B cell (primary cell): Measurements from ENCODE around the gene EDC4. TPM values are rescaled to one million over a fixed set of nuclear protein-coding genes. Genes with fewer than 3 reads are reported as not detected.

Experiments
- ATAC-seq: fragments of 200-7000 bp; cut with Tn5 transposase; one replicate; pipeline ENCODE4 v1.10.0; 2021; ENCODE audit warnings: low read depth, mild to moderate bottlenecking, moderate number of reproducible peaks, moderate library complexity
- CTCF ChIA-PET: fragments of 350-600 bp; sonication (Branson Sonifier 250); formaldehyde crosslinking; loops from one replicate; lab custom pipeline; 2021; ENCODE audit warnings: antibody characterized with exemption, inconsistent platforms; lab: Charles Lee
- POLR2A ChIA-PET: fragments of 350-600 bp; sonication (Branson Sonifier 250); formaldehyde crosslinking; loops from one replicate; lab custom pipeline; 2021; ENCODE audit warnings: antibody characterized with exemption; lab: Charles Lee
- DNase-seq: peaks from one replicate; pipeline ENCODE4 v3.0.0; 2013
- H2AFZ ChIP-seq: 2 replicates; pipeline ENCODE4 v1.6.1; 2012; ENCODE audit warnings: mild to moderate bottlenecking, low read depth, low read length; ENCODE audit not compliant: insufficient read depth, poor library complexity, severe bottlenecking
- H3K27ac ChIP-seq, 2 donors: 1 replicate in 1 of 2; 2 replicates in 1 of 2; pipeline ENCODE4 v1.5.1; 2012 to 2013; ENCODE audit warnings: low read length in 2 of 2, mild to moderate bottlenecking in 2 of 2, moderate library complexity in 1 of 2
- H3K27me3 ChIP-seq, 4 experiments: fragments of 200-600 bp in 1 of 4; sonication (generic) in 1 of 4; replicated peaks in 1 of 4; 1 replicate in 2 of 4; 2 replicates in 2 of 4; pipeline versions ENCODE4 v1.6.1 to v1.7.0; 2013 to 2016; ENCODE audit warnings: low read length in 3 of 4, mild to moderate bottlenecking in 2 of 4, mixed read lengths in 1 of 4, moderate library complexity in 1 of 4; ENCODE audit not compliant: insufficient read depth in 4 of 4, control insufficient read depth in 3 of 4; ENCODE audit errors: control extremely low read depth in 1 of 4
- H3K36me3 ChIP-seq, 2 experiments: replicated peaks in 1 of 2; 1 replicate in 1 of 2; 2 replicates in 1 of 2; pipeline versions ENCODE4 v1.6.1 to v1.7.1; 2013; ENCODE audit warnings: low read length in 1 of 2; ENCODE audit not compliant: insufficient read depth in 2 of 2, control insufficient read depth in 1 of 2; ENCODE audit errors: control extremely low read depth in 1 of 2, extremely low read depth in 1 of 2
- H3K4me1 ChIP-seq, 2 donors: fragments of 200-600 bp in 1 of 2; sonication (generic) in 1 of 2; 1 replicate in 1 of 2; 2 replicates in 1 of 2; pipeline versions ENCODE4 v1.5.1 to v1.6.1; 2013 to 2017; ENCODE audit warnings: low read length in 2 of 2; ENCODE audit not compliant: control insufficient read depth in 2 of 2, insufficient read depth in 2 of 2
- H3K4me2 ChIP-seq: replicated peaks from 2 replicates; pipeline ENCODE3; 2012; ENCODE audit warnings: mild to moderate bottlenecking, low read depth, low read length; ENCODE audit not compliant: poor library complexity, severe bottlenecking
- H3K4me3 ChIP-seq, 5 experiments: fragments of 200-600 bp in 1 of 5; sonication (generic) in 1 of 5; 1 replicate in 3 of 5; 2 replicates in 2 of 5; pipeline versions ENCODE4 v1.5.1 to v1.7.0; 2011 to 2016; ENCODE audit warnings: low read length in 4 of 5, mild to moderate bottlenecking in 4 of 5, low read depth in 2 of 5, control low read depth in 1 of 5, moderate library complexity in 1 of 5; ENCODE audit not compliant: insufficient read depth in 1 of 5; ENCODE audit errors: control extremely low read depth in 1 of 5, extremely low read depth in 1 of 5
- H3K79me2 ChIP-seq: fragments of 200-600 bp; sonication (generic); one replicate; pipeline ENCODE4 v1.6.0; 2016; ENCODE audit warnings: low read length; ENCODE audit not compliant: control insufficient read depth, insufficient read depth
- H3K9ac ChIP-seq: fragments of 200-600 bp; sonication (generic); 2 replicates; pipeline ENCODE4 v1.6.1; 2017; ENCODE audit warnings: mild to moderate bottlenecking, low read length, moderate library complexity
- H3K9me3 ChIP-seq, 3 donors: one replicate each; pipeline versions ENCODE4 v1.6.1 to v1.7.1; 2013; ENCODE audit warnings: low read length in 2 of 3; ENCODE audit not compliant: control insufficient read depth in 2 of 3, insufficient read depth in 1 of 3; ENCODE audit errors: control extremely low read depth in 1 of 3
- H4K20me1 ChIP-seq: 2 replicates; pipeline ENCODE4 v1.6.0; 2012; ENCODE audit warnings: mild to moderate bottlenecking, low read length; ENCODE audit not compliant: insufficient read depth, control insufficient read depth, poor library complexity, severe bottlenecking
- H3K27ac Mint-ChIP-seq: one replicate; pipeline ENCODE4 v1.8.0; 2021; ENCODE audit warnings: mixed read lengths
- H3K27me3 Mint-ChIP-seq: one replicate; pipeline ENCODE4 v1.8.0; 2021; ENCODE audit warnings: mixed read lengths
- H3K4me1 Mint-ChIP-seq: one replicate; pipeline ENCODE4 v1.8.0; 2021; ENCODE audit warnings: mixed read lengths
- H3K4me3 Mint-ChIP-seq: one replicate; pipeline ENCODE4 v1.8.0; 2021; ENCODE audit warnings: mixed read lengths
- H3K9me3 Mint-ChIP-seq: one replicate; pipeline ENCODE4 v1.8.0; 2022; ENCODE audit warnings: mixed read lengths; ENCODE audit not compliant: insufficient read depth
- CTCF ChIP-seq: fragments of 200-600 bp; IDR thresholded peaks from one replicate; pipeline ENCODE4 v1.8.0; 2022; ENCODE audit warnings: antibody characterized with exemption, mild to moderate bottlenecking
- EZH2 ChIP-seq: IDR thresholded peaks from 2 replicates; pipeline ENCODE4 v1.6.1; 2012; ENCODE audit warnings: borderline replicate concordance, low read depth, mild to moderate bottlenecking, moderate library complexity, low read length; ENCODE audit not compliant: insufficient read depth, poor library complexity, severe bottlenecking
- WGBS: methylation state at CpG from one replicate; pipeline ENCODE4 v1.1.5; 2013; ENCODE audit warnings: missing lambda C conversion rate; ENCODE audit not compliant: insufficient coverage; 5-methylcytosine and 5-hydroxymethylcytosine counted together
- intact Hi-C: fragments of 100-400 bp; cut with micrococcal nuclease; formaldehyde crosslinking; loops from one replicate; pipeline ENCODE4 v1.10.0; 2022
- polyA plus RNA-seq: library from polyadenylated mRNA; depleted of rRNA; stranded (reverse); fragments of >200 nt; gene quantifications from 2 replicates; pipeline ENCODE4 v1.2.3, GENCODE V29; 2012
- total RNA-seq, 2 donors: library from RNA; stranded (reverse); fragments of 120-200 nt in 1 of 2; gene quantifications; 1 replicate in 1 of 2; 2 replicates in 1 of 2; pipeline versions ENCODE4 v1.2.3 to v1.2.4, GENCODE V29; 2013 to 2022

EDC4 gene
- total and polyA plus RNA-seq, 2 donors (not counting 1 experiment from before 2014, with no cell fraction given), result 84.5 to 95.1 TPM

- no peak overlapping the region for H3K27ac Mint-ChIP-seq
- intact Hi-C loops, result no loop called here
- H3K9me3 ChIP-seq, result no peaks in the 10 kb centered on the region
- H4K20me1 ChIP-seq, result peaks cover 68% of the 10 kb centered on the region
- DNase-seq (no peak), ATAC-seq (no peak)
- H3K4me1 Mint-ChIP-seq, result peaks cover 21% of the 10 kb centered on the region
- no peak overlapping the region for H3K4me3 ChIP-seq
- H3K4me3 Mint-ChIP-seq, result no peak overlapping the region
- no peaks in the 10 kb centered on the region for H3K9me3 Mint-ChIP-seq
- H3K4me1 ChIP-seq, result no peaks in the 10 kb centered on the region
- H3K27ac ChIP-seq, result no peak overlapping the region
- H3K79me2 ChIP-seq, result peaks cover 97% of the 10 kb centered on the region
- no peak for TF ChIP-seq CTCF
- no peak for TF ChIP-seq EZH2
- H3K4me2 ChIP-seq, result no peak overlapping the region
- ChIA-PET CTCF (interaction anchor here (0.9 kb wide), 1 partner anchor 28 kb away, joined by 4 read pairs; no protein-coding TSS in a partner anchor), POLR2A (interaction anchor here (0.6 kb wide), 1 partner anchor 326 kb away, joined by 7 read pairs; no protein-coding TSS in a partner anchor)
- WGBS, result 90% methylated on average over 8 of the region's 10 CpGs
- no peak overlapping the region for H2AFZ ChIP-seq
- H3K9ac ChIP-seq, result no peak overlapping the region
- no peaks in the 10 kb centered on the region for H3K27me3 ChIP-seq
- H3K36me3 ChIP-seq, result peaks cover 0 to 7% of the 10 kb centered on the region in 2 experiments
- no peaks in the 10 kb centered on the region for H3K27me3 Mint-ChIP-seq
Observed at GRCh38 chr16:67855789-67856188, 17.1 kb upstream of the EDC4 start.

- Mint-ChIP-seq H3K27ac (no peak overlapping the region), H3K4me1 (peaks cover 28% of the 10 kb centered on the region), H3K4me3 (no peak overlapping the region), H3K9me3 (no peaks in the 10 kb centered on the region), H3K27me3 (no peaks in the 10 kb centered on the region)
- CTCF ChIA-PET, result interaction anchor here (1.4 to 1.5 kb wide), 2 partner anchors 26 to 50 kb away, joined by 3 to 4 read pairs; partner anchors contain the start of gene TSNAXIP1
- ATAC-seq (no peak), DNase-seq (no peak)
- no peak for TF ChIP-seq CTCF
- no peak for TF ChIP-seq EZH2
- intact Hi-C loops, result no loop called here
- no peak overlapping the region for H3K4me3 ChIP-seq
- no peak overlapping the region for H3K9ac ChIP-seq
- H3K79me2 ChIP-seq, result peaks cover 99% of the 10 kb centered on the region
- no peak overlapping the region for H3K27ac ChIP-seq
- no peaks in the 10 kb centered on the region for H3K4me1 ChIP-seq
- POLR2A ChIA-PET, result no interaction called here
- no peaks in the 10 kb centered on the region for H3K9me3 ChIP-seq
- no peak overlapping the region for H2AFZ ChIP-seq
- peaks cover 0 to 18% of the 10 kb centered on the region in 2 experiments for H3K36me3 ChIP-seq
- 97% methylated on average over 5 of the region's 5 CpGs for WGBS
- H3K4me2 ChIP-seq, result no peak overlapping the region
- no peaks in the 10 kb centered on the region for H3K27me3 ChIP-seq
- peaks cover 77% of the 10 kb centered on the region for H4K20me1 ChIP-seq
Observed at GRCh38 chr16:67856927-67857546, 15.8 kb upstream of the EDC4 start.
